Ishikawa (cell line): ENCODE measurements around the gene TMEM191B.
"Not testable (repeated sequence)": the region's sequence is repeated elsewhere in the genome, so short reads cannot be mapped to it uniquely, and the experiment has no call there.

Experiments used
- CEBPB ChIP-seq: IDR thresholded peaks from 2 replicates; pipeline ENCODE4 v1.6.1; 2012
- EGR1 ChIP-seq: IDR thresholded peaks from 2 replicates; pipeline ENCODE4 v1.6.1; 2012
- EP300 ChIP-seq: IDR thresholded peaks from 2 replicates; pipeline ENCODE4 v1.6.1; 2012; ENCODE audit warnings: borderline replicate concordance
- FOXM1 ChIP-seq: IDR thresholded peaks from 2 replicates; pipeline ENCODE4 v1.6.1; 2012; ENCODE audit warnings: low read depth, borderline replicate concordance
- RAD21 ChIP-seq: IDR thresholded peaks from 2 replicates; pipeline ENCODE4 v1.6.1; 2012; ENCODE audit warnings: low read depth
- TAF1 ChIP-seq: IDR thresholded peaks from 2 replicates; pipeline ENCODE4 v1.6.1; 2012; ENCODE audit warnings: low read depth, mild to moderate bottlenecking
- ZBTB7A ChIP-seq: IDR thresholded peaks from 2 replicates; pipeline ENCODE4 v1.6.1; 2012; ENCODE audit warnings: low read depth
- TF ChIP-seq, protein P1 (sequence below): IDR thresholded peaks from 2 replicates; pipeline ENCODE4 v1.6.1; 2012
- TF ChIP-seq, protein P2 (sequence below): IDR thresholded peaks from 2 replicates; pipeline ENCODE4 v1.6.1; 2012; ENCODE audit warnings: low read depth, mild to moderate bottlenecking

DNA sequence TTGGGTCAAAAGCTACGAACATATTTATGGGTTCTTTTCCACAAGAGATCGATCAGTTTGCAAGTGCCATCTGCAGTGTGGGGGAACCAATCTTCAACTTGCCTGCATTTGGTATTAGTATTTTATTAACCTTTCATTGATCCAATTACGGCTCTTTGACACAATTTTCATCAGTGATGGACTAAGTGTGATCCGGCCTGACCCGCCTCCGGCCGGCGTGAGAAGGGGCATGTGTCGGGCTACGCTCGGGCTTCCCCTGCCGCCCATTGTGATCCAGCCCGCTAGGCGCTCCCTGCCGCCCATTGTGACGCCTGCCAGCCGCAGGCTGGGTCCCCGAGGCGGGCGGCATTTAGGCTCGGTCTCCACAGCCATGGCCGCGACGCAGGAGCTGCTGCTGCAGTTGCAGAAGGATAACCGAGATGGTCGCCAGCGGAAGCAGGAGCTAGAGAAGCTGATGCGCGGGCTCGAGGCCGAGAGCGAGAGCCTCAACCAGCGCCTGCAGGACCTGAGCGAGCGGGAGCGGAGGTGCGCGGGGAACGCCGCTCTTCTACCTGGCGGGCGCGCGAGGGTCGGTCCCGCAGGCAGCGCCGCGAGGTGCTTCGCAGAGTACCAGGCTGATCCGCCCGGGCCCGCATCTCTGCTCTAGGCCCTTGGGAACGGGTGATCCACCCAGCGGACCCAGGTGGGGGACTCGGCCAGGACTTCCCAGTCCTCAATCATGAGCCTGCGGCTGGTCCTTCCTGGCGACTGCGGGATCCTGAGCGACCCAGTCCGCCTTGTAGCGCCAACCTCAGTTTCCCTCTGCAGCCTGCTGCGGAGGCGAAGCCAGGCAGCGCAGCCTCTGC, at the start of gene TMEM191B:
- TF ChIP-seq EGR1, TAF1, CEBPB, ZBTB7A, EP300, RAD21, FOXM1: not testable (repeated sequence)
- TF ChIP-seq, protein P1, sequence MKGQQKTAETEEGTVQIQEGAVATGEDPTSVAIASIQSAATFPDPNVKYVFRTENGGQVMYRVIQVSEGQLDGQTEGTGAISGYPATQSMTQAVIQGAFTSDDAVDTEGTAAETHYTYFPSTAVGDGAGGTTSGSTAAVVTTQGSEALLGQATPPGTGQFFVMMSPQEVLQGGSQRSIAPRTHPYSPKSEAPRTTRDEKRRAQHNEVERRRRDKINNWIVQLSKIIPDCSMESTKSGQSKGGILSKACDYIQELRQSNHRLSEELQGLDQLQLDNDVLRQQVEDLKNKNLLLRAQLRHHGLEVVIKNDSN: not testable (repeated sequence)
- TF ChIP-seq, protein P2, sequence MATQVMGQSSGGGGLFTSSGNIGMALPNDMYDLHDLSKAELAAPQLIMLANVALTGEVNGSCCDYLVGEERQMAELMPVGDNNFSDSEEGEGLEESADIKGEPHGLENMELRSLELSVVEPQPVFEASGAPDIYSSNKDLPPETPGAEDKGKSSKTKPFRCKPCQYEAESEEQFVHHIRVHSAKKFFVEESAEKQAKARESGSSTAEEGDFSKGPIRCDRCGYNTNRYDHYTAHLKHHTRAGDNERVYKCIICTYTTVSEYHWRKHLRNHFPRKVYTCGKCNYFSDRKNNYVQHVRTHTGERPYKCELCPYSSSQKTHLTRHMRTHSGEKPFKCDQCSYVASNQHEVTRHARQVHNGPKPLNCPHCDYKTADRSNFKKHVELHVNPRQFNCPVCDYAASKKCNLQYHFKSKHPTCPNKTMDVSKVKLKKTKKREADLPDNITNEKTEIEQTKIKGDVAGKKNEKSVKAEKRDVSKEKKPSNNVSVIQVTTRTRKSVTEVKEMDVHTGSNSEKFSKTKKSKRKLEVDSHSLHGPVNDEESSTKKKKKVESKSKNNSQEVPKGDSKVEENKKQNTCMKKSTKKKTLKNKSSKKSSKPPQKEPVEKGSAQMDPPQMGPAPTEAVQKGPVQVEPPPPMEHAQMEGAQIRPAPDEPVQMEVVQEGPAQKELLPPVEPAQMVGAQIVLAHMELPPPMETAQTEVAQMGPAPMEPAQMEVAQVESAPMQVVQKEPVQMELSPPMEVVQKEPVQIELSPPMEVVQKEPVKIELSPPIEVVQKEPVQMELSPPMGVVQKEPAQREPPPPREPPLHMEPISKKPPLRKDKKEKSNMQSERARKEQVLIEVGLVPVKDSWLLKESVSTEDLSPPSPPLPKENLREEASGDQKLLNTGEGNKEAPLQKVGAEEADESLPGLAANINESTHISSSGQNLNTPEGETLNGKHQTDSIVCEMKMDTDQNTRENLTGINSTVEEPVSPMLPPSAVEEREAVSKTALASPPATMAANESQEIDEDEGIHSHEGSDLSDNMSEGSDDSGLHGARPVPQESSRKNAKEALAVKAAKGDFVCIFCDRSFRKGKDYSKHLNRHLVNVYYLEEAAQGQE: not testable (repeated sequence)
